GM23248 (cell line): Measurements from ENCODE around the gene ATP6V1C2.

Experiments used
- EZH2 ChIP-seq: fragments of 200-600 bp; sonication (generic); IDR thresholded peaks from 2 replicates; pipeline ENCODE4 v1.6.1; 2018; ENCODE audit warnings: antibody characterized with exemption, mild to moderate bottlenecking; ENCODE audit not compliant: insufficient read depth, poor library complexity, severe bottlenecking
- EZH2phosphoT487 ChIP-seq: fragments of 200-600 bp; sonication (generic); IDR thresholded peaks from 2 replicates; pipeline ENCODE4 v1.6.1; 2018; ENCODE audit warnings: antibody characterized with exemption, moderate library complexity, mild to moderate bottlenecking, low read depth; ENCODE audit not compliant: insufficient read depth

- TF ChIP-seq EZH2 (no peak), EZH2phosphoT487 (no peak)
Observed at GRCh38 chr2:10716581-10716980, 4.8 kb upstream of the ATP6V1C2 start.
